Cortex of kidney (tissue), 1 donor: ENCODE data around the gene AKAP4.

Experiments
- DNase-seq: peaks from one replicate; lab custom pipeline; 2025; lab: John Stamatoyannopoulos, UW

AKAP4 gene

DNA sequence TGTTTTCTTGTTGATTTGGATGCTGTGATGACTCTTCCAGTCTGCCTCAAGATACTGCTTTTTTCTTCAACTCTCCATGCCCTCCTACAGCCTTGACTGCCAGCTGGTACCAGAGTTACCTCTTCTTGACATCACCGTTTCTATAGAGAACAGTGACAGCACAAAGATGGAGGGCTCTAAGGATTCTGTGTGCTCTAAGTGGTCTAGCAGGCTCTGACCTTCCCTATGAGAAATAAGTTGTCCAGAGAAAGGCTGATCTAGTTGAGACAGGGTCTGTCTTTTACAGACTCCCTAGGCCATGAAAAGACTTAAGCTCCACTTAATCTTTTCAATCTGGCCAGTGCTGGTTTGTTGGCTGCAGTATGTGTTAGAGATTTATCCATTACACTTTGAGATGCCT, at the start of gene AKAP4:
AKAP4 (minus strand) TSS at position 101 of the 400 bp plus-strand sequence. CDS start 118 bp downstream, outside the sequence.
- DNase-seq, result no peak

GRCh38 chrX:50211510-50211909, 10.7 kb upstream of the AKAP4 start:
- DNase-seq, result no peak

DNA sequence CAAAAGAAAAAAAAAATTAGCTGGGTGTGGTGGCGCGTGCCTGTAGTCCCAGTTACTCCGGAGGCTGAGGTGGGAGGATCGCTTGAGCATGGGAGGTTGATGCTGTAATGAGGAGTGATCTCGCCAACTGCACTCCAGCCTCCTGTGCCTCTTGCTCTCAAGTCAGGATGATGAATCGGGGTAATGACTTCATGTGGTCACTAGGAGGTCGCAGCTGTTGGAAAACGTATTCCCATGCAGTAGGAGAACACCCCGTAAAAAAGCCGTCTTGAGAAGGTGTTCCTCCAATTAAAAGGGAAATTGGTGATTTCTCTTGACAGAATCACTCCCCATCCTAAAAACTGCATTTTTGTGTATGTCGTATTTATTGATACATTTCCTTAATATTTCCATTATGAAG, 5.9 kb upstream of the AKAP4 start:
- DNase-seq, result no peak

DNA sequence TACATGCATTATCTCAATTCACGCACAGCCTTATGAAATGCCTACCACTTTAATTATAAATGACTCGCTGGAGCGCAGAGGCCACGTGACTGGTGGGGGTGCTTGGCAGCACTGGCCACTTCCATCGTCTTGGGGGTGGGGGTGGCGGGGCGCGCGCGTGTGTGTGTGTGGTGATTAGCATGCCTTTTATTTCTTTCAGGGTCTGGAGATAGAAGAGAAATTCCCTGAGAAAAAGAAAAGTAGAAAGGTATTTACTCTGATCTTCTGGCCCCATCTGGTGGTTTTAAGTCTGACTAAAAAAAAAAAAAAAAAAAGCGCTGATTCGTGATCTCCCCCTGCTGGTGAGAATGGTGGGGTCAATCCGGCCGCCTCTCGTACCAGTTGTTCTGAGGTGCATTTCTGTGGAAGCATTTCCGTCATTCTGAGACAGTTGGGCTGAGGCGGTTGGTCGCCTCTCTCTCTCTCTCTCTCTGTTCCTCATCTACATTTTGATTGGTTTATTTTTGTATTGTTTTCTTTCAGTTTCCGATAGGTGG, 3.6 kb upstream of the AKAP4 start, which contains the start of gene CCNB3:
CCNB3 (plus strand) TSS at position 402 of the 536 bp plus-strand sequence. CDS start 80,399 bp downstream, outside the sequence.
- DNase-seq, result no peak

- DNase-seq, result no peak
These were observed 1.7 kb upstream of the AKAP4 start for GRCh38 chrX:50202539-50202938.

DNA sequence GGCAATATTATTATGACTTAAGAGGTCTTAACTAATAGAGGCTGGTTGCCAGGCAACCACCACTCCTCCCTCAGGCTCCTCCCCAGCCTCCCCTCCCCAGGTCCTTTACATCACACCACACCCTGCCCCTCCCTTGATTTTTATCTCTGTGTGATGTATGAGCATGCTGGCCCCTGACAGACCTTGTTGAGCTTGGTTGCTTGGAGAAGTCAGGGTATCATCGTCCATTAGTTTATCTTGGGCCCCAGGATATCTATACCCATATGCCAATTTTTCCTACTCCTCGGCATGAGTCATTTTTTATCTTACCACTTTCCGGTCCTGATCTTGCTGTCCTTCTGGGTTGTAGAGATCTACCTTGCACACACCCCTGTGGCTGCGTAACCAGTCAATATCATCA, 2.5 kb downstream of the AKAP4 start:
- DNase-seq, result no peak

DNA sequence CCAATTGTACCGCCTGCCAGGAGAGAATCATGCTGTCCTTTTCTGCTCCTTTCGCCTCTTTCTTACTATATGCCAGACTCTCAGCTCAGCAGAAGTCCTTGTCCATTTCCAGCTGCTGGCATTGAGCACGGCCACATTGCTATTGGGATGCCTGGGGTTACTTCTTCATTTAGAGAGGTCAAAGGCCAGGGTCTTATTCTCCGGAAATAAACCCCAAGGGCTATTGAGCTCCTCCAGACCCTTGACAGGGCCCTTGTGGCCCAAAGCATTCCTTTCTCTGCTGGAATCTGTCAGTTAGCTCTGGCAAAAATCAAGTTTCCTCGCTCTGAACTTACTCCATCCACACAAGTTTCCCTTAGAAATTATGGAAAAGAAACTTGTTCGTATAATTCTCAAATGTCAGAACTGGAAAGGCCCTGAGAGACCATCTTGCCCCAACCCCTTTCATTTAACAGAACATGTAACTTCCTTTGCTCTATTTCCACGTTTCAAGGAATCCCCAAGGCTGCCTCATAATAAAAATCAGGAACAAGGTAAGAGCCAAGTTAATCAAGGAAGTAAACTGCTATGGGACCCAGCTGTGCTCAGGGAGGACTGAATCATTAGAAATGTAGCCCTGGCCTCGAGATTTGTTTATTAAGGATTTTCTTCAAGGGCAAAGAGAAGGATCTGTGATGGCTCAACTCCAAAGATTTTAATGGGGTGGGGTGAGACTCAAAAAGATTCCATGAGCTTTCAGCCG, 11.8 kb downstream of the AKAP4 start:
- no peak for DNase-seq

DNA sequence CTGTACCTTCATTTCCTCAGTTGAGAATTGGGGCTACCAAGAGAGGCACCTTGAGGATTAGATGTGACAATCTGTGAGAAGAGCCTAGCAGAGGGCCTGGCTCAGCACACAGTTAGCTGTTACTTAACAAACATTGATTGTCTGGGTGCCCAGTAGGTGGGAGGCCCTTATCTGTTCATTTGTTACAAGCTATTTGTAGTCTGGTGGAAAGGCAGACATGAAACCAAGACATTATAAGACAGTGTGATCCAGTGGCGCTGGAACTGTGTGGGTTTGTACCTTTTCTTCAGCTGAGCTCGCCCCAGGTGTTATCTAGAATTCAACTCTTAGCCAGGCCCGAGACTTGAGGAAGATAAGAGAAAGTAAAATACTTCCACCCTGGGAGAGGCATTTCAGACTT, 16.9 kb downstream of the AKAP4 start:
- DNase-seq, result no peak

DNA sequence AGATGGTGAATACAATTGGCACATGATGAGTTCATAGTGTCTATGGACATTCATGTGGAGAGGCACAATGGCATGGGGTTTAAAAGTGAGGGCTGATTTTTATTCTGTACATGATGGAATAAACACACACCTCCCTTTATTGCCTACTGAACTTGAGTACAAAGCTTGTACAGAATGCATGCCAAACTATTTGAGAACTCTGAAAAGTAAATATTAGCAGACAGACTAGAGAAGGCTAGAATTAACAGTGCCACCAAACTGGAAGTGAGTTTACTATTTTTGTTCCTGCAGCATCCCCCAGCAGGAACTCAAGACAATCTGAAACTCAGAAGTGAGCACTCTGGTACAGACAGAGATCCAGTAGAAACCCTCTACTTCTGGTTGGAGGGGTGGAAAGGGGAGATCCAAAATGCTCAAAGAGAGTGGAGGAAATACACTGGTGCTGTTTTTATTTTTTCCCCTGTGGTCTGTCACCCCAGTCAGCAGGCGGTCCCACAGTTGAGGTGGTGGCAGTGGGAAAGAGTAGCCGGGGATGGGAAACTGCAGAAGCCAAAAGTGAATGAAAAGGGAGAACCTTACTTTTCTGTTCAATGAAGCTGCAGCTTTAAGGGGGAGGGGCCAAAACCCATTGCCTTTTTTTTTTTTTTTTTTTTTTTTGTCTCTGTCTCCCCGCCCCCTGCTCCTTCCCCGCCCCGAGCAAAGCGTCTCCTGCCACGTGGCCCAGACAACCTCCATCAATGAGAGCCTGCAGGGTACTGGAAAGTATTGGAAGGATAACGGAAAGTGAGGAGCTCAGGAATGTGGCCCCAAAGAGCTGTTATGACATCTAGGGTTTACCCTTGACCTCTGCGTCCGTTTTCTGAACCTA, 20.5 kb downstream of the AKAP4 start:
- DNase-seq, result no peak

- DNase-seq, result no peak
These were observed 31.1 kb downstream of the AKAP4 start for GRCh38 chrX:50169717-50170116.

GRCh38 chrX:50168241-50168687, 32.5 kb downstream of the AKAP4 start:
- DNase-seq, result no peak

GRCh38 chrX:50167366-50167765, 33.4 kb downstream of the AKAP4 start:
- no peak for DNase-seq

DNA sequence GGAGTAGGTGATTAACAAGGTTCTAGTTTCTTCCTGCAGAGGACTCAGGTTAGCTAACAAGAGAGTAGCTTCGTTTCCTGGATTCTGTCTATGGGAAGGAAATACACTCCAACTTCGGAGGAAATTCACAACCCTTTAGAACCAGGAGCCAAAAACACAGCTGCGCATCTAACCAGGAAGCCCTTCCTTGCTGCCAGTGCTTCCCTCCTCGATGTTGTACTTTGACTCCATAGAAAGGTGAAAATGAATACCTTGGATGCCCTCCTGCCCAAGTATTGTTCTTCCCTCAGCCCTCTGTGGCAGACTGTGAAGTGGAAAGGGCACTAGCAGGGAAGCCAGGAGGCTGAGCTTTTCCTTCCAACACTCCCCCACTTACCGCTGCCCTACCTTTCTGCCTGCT, 35.1 kb downstream of the AKAP4 start:
- DNase-seq, result no peak

GRCh38 chrX:50161127-50161526, 39.7 kb downstream of the AKAP4 start:
- no peak for DNase-seq

DNA sequence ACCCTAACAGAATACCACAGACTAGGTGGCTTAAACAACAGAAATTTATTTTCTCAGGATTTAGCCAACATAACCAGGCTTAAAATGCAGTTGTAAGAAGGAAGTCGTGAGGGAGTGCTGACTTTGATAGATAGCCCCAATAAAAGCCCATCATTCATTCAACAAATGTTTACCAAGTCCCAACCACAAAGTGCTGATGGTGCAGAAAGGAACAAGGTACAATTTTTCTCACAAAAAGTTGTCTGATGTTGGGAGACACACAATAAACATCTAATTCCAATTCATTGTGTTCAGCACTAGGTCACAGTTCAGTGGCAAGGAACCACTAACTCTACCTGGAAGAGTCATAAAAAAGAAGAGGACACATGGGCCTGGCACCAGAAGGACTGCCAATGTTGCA, 42.2 kb downstream of the AKAP4 start:
- no peak for DNase-seq

GRCh38 chrX:50157545-50158135, 43.2 kb downstream of the AKAP4 start:
- DNase-seq, result no peak

DNA sequence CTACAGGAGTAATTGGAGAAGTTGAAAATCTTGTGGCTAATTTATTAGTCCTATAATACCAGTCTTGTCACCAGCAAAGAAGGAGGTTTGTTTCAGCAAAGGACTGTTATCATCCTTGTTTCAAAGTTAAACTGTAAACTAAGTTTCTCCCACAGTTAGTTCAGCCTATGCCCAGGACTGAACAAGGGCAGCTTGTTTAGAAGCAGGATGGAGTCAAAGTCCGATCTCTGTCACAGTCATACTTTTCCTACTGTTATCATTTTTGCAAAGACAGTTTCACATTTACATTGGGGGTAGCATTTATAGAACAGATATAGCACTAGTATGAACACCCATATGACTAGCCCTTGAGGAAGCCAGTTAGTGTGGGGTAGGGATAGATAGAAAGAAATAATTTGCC, 46.4 kb downstream of the AKAP4 start:
- DNase-seq, result no peak

- DNase-seq, result no peak
These were observed 48.4 kb downstream of the AKAP4 start for GRCh38 chrX:50152456-50152855.

- no peak for DNase-seq
These were observed 52.8 kb downstream of the AKAP4 start for GRCh38 chrX:50147972-50148371.
